ENCODE results near the gene ZNF496. TPM values are rescaled to one million over a fixed set of nuclear protein-coding genes. Genes with fewer than 3 reads are reported as not detected.
"Not testable (repeated sequence)": the region's sequence is repeated elsewhere in the genome, so short reads cannot be mapped to it uniquely, and the experiment has no call there.

ZNF496 gene
- total and polyA plus RNA-seq, 9 of the 15 experiments (the other 6 are each of a cell fraction or from before 2014, with no cell fraction given), result 4.3 to 54.0 (median 31.3) TPM

GRCh38 chr1:247366345-247366744 lies 34.7 kb upstream of the ZNF496 start:
- POLR2A ChIA-PET; CTCF ChIA-PET (ENCODE audit: low intra/inter-chr PET ratio); BruUV-seq (replicated peaks): not testable (repeated sequence)

GRCh38 chr1:247365023-247365422 lies 33.4 kb upstream of the ZNF496 start:
- DNase-seq (ENCODE audit: extremely low read depth in 1 of 4, low spot score in 3 of 4), result no peak
- intact Hi-C loops (cut with micrococcal nuclease) (no loop called here), in situ Hi-C loops (cut with MboI) (no loop called here)
- 26% methylated on average over 7 of the region's 7 CpGs for WGBS (ENCODE audit: insufficient coverage, low coverage, missing lambda C conversion rate)
- no peak overlapping the region for H2AFZ ChIP-seq (ENCODE audit: low read depth, low read length)
- ChIA-PET POLR2A (no interaction called here), CTCF (ENCODE audit: low intra/inter-chr PET ratio) (no interaction called here)
- no peaks in the 10 kb centered on the region for H4K20me1 ChIP-seq (replicated peaks; ENCODE audit: control insufficient read depth, insufficient read depth, low read length)
- peaks cover 7% of the 10 kb centered on the region for H3K9me3 ChIP-seq (replicated peaks; ENCODE audit: control insufficient read depth, insufficient read depth, low read depth, low read length)
- no peak overlapping the region for H3K4me2 ChIP-seq (ENCODE audit: insufficient read depth, low read length)
- no peaks in the 10 kb centered on the region for H3K9me1 ChIP-seq (ENCODE audit: control insufficient read depth, insufficient read depth, low read length)
- H3K36me3 ChIP-seq (ENCODE audit: control insufficient read depth, insufficient read depth, low read length), result no peaks in the 10 kb centered on the region
- H3K27ac ChIP-seq (ENCODE audit: extremely low read depth, low read depth, low read length), result no peak overlapping the region
- H3K9ac ChIP-seq (ENCODE audit: insufficient read depth in 1 of 2, low read depth in 2 of 2, low read length in 2 of 2), result no peak overlapping the region
- no TSS peak for BruUV-seq (replicated peaks)
- no peaks in the 10 kb centered on the region for H3K27me3 ChIP-seq (ENCODE audit: control insufficient read depth in 2 of 2, insufficient read depth in 2 of 2, low read length in 2 of 2)
- no peaks in the 10 kb centered on the region for H3K79me2 ChIP-seq (ENCODE audit: control insufficient read depth, insufficient read depth, low read length)
- H3K4me1 ChIP-seq (replicated peaks in 1 of 2; ENCODE audit: control insufficient read depth in 2 of 2, insufficient read depth in 2 of 2, low read length in 2 of 2), result peaks cover 0 to 26% of the 10 kb centered on the region in 2 experiments; a peak in 4 of 5 replicates
- no peak for ATAC-seq
- H3K4me3 ChIP-seq, result no peak overlapping the region
- no peak for FAIRE-seq
- TF ChIP-seq TRIM28 (IDR thresholded peaks at IDR 0.05) (peak; percentile 74), ZFP36 (IDR thresholded peaks at IDR 0.05; ENCODE audit: low read depth, low read length, partially characterized antibody) (peak; percentile 95), STAT5B (CRISPR knock-in tag; IDR thresholded peaks at IDR 0.05) (no peak), ZNF224 (CRISPR knock-in tag; IDR thresholded peaks at IDR 0.05) (no peak), CBX1 (IDR thresholded peaks at IDR 0.05; ENCODE audit: low read depth) (peak; percentile 57; the same call in 1 of the 2 replicates), YY1 (IDR thresholded peaks at IDR 0.05; ENCODE audit: borderline replicate concordance in 1 of 3, control insufficient read depth in 1 of 3, extremely low read depth in 1 of 3, insufficient read depth in 3 of 3, insufficient read length in 1 of 3, insufficient replicate concordance in 2 of 3, low read depth in 1 of 3, low read length in 2 of 3) (peak in 1 of 3 experiments; percentile 64), SP2 (IDR thresholded peaks at IDR 0.05; ENCODE audit: extremely low read depth, low read depth, low read length, poor library complexity, severe bottlenecking) (no peak), ZNF766 (CRISPR knock-in tag; conservative IDR thresholded peaks at IDR 0.05) (peak; percentile 89), ZNF280A (IDR thresholded peaks at IDR 0.05; ENCODE audit: low read depth, partially characterized antibody) (peak; percentile 24)

More at GRCh38 chr1:247366345-247366744, 34.7 kb upstream of the ZNF496 start:
- H3K36me3 ChIP-seq (ENCODE audit: control insufficient read depth, insufficient read depth, low read length); H2AFZ ChIP-seq (ENCODE audit: low read depth, low read length); H3K27me3 ChIP-seq (ENCODE audit: control insufficient read depth in 2 of 2, insufficient read depth in 2 of 2, low read length in 2 of 2); H3K9me3 ChIP-seq (replicated peaks; ENCODE audit: control insufficient read depth, insufficient read depth, low read depth, low read length); intact Hi-C loops (cut with micrococcal nuclease); H3K79me2 ChIP-seq (ENCODE audit: control insufficient read depth, insufficient read depth, low read length); ATAC-seq; H3K4me2 ChIP-seq (ENCODE audit: insufficient read depth, low read length); DNase-seq (ENCODE audit: extremely low read depth in 1 of 4, low spot score in 3 of 4); H3K9ac ChIP-seq (ENCODE audit: insufficient read depth in 1 of 2, low read depth in 2 of 2, low read length in 2 of 2); H4K20me1 ChIP-seq (replicated peaks; ENCODE audit: control insufficient read depth, insufficient read depth, low read length); H3K9me1 ChIP-seq (ENCODE audit: control insufficient read depth, insufficient read depth, low read length); H3K4me3 ChIP-seq; in situ Hi-C loops (cut with MboI); FAIRE-seq; H3K27ac ChIP-seq (ENCODE audit: extremely low read depth, low read depth, low read length): not testable (repeated sequence)
- 0 out of 2 replicates have a peak, but pooled peaks have one; percentile 32 for TF ChIP-seq TRIM28 (IDR thresholded peaks at IDR 0.05)
- peak; percentile 77; the same call in 1 of the 2 replicates for TF ChIP-seq CBX1 (IDR thresholded peaks at IDR 0.05; ENCODE audit: low read depth)
- TF ChIP-seq CBX5 (IDR thresholded peaks at IDR 0.05; ENCODE audit: borderline replicate concordance, low read depth), result peak; percentile 68; the same call in 1 of the 2 replicates
- H3K4me1 ChIP-seq (replicated peaks in 1 of 2; ENCODE audit: control insufficient read depth in 2 of 2, insufficient read depth in 2 of 2, low read length in 2 of 2), result peaks cover 0 to 25% of the 10 kb centered on the region in 2 experiments; a peak in 4 of 5 replicates
- WGBS (ENCODE audit: insufficient coverage, low coverage, missing lambda C conversion rate), result 20% methylated on average over 1 of the region's 1 CpG
